GM18873 (cell line): ENCODE results near the gene SENP3.
A peak's percentile ranks its signal among the peaks of the same experiment; 100 is the strongest.

Experiments
- ATAC-seq: cut with Tn5 transposase; IDR thresholded peaks from one replicate; pipeline ENCODE4 v1.9.1; 2021; ENCODE audit warnings: mild to moderate bottlenecking, moderate library complexity, moderate number of reproducible peaks; ENCODE audit not compliant: unreplicated experiment, low FRiP score

SENP3 gene

DNA sequence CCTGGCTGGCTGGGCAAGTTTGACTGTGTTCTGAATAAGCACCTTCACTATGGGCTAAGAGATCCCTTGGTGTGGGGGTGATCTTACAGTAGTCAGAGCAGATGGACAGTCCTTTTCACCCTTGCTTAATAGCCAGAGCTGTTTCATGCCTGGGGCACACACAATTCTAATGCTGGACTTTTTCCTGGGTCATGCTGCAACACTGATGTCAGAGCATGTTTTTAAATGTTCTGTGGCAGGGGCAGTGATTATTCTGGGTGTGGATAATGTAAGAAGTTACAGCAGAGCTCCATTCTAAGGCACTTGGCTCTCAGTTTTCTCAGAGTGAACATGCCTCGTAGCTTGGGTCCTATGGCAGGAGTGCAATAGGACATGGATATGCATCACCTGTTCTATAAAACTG lies 13.8 kb downstream of the SENP3 start:
- no peak for ATAC-seq

- no peak for ATAC-seq
These were observed 14.2 kb downstream of the SENP3 start for GRCh38 chr17:7575959-7576358.

- no peak for ATAC-seq
These were observed 14.8 kb downstream of the SENP3 start for GRCh38 chr17:7576432-7576937.

DNA sequence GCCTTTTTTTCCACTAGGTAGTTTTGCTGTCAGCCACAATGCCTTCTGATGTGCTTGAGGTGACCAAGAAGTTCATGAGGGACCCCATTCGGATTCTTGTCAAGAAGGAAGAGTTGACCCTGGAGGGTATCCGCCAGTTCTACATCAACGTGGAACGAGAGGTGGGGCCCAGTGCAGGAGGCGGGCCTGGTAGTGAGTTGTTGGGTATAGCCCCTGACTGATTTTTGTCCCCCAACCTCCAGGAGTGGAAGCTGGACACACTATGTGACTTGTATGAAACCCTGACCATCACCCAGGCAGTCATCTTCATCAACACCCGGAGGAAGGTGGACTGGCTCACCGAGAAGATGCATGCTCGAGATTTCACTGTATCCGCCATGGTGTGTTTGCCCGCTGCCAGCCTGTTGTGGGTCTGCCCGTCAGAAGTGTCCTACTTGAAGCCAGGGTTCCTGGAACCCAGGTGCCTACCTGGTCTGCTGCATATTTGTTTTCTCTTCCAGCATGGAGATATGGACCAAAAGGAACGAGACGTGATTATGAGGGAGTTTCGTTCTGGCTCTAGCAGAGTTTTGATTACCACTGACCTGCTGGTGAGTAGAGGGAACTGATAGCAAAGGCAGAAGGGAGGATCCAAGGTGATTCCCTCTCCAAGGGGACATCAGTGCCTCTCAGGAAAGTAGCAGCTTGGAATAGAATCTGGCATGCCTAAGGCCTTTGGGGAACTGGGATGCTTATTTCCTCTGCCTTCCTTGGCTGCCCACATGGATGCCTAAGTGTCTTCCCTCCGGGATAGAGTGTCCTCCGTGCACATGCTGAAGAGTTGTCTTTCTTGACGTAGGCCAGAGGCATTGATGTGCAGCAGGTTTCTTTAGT lies 15.8 kb downstream of the SENP3 start:
- ATAC-seq = no peak

GRCh38 chr17:7579001-7579833 lies 17.5 kb downstream of the SENP3 start, which contains the start of gene CD68:
TSS of gene CD68 (plus strand) at chr17:7579638. CDS start at chr17:7579678, 40 bp downstream.
- no peak for ATAC-seq

DNA sequence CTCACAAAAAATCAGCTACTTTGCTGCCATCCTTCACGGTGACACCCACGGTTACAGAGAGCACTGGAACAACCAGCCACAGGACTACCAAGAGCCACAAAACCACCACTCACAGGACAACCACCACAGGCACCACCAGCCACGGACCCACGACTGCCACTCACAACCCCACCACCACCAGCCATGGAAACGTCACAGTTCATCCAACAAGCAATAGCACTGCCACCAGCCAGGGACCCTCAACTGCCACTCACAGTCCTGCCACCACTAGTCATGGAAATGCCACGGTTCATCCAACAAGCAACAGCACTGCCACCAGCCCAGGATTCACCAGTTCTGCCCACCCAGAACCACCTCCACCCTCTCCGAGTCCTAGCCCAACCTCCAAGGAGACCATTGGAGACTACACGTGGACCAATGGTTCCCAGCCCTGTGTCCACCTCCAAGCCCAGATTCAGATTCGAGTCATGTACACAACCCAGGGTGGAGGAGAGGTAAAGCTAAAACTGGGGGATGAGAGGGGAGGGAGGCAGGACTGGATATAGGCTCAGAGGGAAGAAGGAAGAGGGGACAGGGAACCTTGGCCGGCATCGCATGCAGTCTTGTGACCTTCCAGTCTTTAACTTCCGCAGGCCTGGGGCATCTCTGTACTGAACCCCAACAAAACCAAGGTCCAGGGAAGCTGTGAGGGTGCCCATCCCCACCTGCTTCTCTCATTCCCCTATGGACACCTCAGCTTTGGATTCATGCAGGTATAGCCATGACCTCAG lies 18.3 kb downstream of the SENP3 start:
- no peak for ATAC-seq

DNA sequence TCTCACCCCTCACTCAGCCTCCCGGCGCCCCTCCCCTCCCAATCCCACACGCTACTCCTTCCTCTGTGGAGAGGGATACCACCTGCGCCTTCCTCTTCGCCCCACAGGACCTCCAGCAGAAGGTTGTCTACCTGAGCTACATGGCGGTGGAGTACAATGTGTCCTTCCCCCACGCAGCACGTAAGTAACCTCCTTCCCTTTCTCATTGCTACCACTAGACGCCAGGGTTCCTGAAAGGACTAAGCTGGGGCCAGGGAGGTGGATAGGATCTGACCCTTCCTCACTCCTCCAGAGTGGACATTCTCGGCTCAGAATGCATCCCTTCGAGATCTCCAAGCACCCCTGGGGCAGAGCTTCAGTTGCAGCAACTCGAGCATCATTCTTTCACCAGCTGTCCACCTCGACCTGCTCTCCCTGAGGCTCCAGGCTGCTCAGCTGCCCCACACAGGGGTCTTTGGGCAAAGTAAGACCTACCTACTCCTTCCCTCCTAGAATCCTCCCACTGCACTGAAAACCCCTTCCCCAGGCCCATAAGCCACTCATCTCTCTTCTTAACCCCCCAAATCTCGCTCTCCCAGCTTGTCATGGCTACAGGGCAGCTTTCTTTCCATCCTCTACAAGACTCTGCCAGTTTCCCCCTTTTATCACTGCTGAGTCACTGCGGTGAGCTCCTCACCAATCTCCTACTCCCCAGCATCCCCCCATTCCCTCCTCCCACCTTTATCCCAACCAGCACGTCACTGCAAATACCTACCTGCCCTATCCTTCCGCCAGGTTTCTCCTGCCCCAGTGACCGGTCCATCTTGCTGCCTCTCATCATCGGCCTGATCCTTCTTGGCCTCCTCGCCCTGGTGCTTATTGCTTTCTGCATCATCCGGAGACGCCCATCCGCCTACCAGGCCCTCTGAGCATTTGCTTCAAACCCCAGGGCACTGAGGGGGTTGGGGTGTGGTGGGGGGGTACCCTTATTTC lies 19.2 kb downstream of the SENP3 start:
- ATAC-seq = no peak

DNA sequence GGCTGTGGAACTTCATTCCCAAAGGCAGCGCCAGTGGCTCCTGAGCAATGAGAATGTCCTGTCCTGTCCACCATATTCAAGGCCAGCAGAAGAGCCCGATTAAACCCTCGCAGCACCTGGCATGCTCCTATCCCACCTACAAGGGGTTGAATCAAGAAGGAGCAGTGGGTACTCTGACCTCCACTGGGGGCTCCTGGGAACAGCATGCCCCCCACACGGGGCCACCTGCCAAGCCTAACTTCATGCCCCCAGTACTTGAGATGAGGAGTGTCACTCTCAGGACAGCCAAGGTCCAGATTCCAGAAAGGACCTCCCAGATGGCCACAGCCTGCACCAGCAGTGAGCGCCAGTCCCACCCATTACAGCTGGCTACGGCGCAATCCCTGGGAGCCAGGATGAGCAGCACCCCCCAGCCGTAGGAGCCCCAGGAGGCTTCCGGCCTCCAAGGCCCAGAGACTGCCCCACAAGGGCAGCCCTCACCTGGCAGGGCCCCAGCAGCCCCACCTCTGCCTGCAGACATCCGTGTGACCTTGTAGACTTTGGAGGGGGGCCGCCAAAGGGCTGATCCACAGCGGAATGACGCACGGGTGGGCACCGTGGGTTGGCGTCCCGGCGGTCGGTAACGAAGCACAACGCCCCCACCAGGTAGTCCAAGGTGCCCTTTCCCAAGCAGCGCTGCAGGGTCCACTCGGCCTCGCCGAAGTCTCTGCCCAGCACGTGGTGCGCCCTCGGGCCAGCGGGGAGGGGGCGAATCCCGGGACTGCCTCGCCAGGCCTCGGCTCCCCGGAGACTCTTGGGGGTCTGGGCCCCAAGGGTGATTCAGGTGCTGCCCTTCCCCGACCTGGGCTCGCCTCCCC lies 20.9 kb downstream of the SENP3 start:
- ATAC-seq = no peak

- peak; percentile 65 for ATAC-seq
These were observed 21.8 kb downstream of the SENP3 start, which contains the start of gene MPDU1 for GRCh38 chr17:7583253-7584109. TSS of gene MPDU1 (plus strand) at chr17:7583852. CDS start at chr17:7583863, 11 bp downstream.

DNA sequence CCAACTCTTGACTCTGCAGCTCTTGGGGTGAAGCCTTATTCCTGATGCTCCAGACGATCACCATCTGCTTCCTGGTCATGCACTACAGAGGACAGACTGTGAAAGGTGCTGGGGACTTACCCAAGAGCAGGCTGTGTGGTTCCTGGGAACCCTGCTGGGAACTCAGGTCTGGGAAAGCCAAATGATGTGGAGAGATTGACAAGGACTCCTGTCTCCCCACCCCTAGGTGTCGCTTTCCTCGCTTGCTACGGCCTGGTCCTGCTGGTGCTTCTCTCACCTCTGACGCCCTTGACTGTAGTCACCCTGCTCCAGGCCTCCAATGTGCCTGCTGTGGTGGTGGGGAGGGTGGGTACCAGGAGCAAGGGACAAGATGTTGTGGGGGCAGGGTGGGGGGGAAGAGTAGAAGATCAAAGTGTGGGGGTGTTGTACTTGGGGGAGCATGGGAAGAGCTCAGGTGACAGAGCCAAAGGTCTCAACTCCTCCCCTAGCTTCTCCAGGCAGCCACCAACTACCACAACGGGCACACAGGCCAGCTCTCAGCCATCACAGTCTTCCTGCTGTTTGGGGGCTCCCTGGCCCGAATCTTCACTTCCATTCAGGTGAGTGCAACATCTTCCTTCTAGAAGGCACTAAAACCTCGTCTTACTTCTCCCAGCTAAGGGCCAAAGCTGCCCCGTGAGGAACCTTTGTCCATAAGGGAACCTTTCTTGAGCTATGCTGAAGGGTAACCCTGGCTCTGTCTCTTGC lies 25.1 kb downstream of the SENP3 start:
- no peak for ATAC-seq

- ATAC-seq = no peak
These were observed 25.9 kb downstream of the SENP3 start for GRCh38 chr17:7587420-7588151.

GRCh38 chr17:7588553-7589203 lies 27.0 kb downstream of the SENP3 start:
- ATAC-seq = no peak

GRCh38 chr17:7589204-7589868 lies 27.6 kb downstream of the SENP3 start:
- no peak for ATAC-seq

DNA sequence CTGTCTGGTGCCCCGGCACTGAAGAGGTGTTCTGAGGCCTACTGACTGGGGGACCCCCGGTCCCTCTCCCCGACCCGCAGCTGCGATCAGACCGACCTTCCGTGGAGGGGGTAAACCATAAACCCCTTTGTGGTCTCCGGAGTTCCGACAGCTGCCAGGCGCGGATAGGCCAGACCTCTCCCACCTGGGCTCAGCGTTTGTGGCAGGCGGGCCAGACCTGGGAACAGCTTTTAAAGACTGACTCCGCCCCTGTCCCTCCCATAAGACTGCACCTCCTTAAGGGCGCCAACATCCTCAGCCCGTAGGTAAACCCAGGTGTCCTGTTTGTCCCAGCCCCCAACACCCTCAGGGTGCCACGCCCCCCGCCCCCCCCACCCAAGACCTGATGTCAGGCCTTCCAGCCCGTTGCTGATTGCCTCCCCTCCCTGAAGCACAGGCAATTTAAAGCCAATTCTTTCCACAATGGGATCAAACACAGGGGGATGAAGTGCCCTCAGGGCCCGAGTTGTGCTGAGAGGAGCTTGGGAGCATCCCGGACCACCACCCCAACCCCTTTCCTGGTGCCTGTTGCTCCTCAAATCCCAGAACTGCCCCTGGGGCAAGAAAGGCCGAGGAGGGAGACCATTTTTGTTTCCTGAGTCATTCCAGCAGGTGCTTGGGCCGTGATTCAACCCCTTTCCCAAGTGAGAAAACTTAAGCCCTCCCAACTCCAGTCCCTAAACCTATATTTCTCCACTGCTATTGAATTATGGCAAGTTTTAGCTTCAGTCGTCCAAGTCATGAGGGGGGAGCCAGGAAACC lies 28.4 kb downstream of the SENP3 start, which contains the start of gene SOX15:
Gene SOX15, minus strand, starts transcription at position 204 of the 801 bp plus-strand sequence. CDS start 418 bp downstream, outside the sequence.
- ATAC-seq = no peak
